Testis (tissue), 3 donors: ENCODE measurements around the gene ANKS1B. TPM values are rescaled to one million over a fixed set of nuclear protein-coding genes. Genes with fewer than 3 reads are reported as not detected.

Experiments used
- DNase-seq: peaks from one replicate; pipeline ENCODE4 v3.0.0-alpha.2; 2019
- H3K27ac ChIP-seq, 2 donors: fragments of 200-600 bp; sonication (generic); one replicate each; pipeline ENCODE4 v1.5.1; 2019
- H3K27me3 ChIP-seq: fragments of 200-600 bp; sonication (generic); one replicate; pipeline ENCODE4 v1.5.1; 2019
- H3K36me3 ChIP-seq: fragments of 200-600 bp; sonication (generic); one replicate; pipeline ENCODE4 v1.5.1; 2017; ENCODE audit warnings: low read depth; ENCODE audit errors: missing control alignments
- H3K4me1 ChIP-seq: fragments of 200-600 bp; sonication (generic); one replicate; pipeline ENCODE4 v1.5.1; 2019
- H3K4me3 ChIP-seq, 2 donors: fragments of 200-600 bp; sonication (generic); one replicate each; pipeline ENCODE4 v1.5.1; 2017 to 2019
- H3K9me3 ChIP-seq: fragments of 200-600 bp; sonication (generic); one replicate; pipeline ENCODE4 v1.5.1; 2017
- CTCF ChIP-seq, 3 experiments: fragments of 450-650 bp in 2 of 3; fragments of 200-600 bp in 1 of 3; sonication (generic) in 1 of 3; IDR thresholded peaks; one replicate each; pipeline ENCODE4 v1.5.1; 2016 to 2019; ENCODE audit warnings: antibody characterized with exemption in 3 of 3, mild to moderate bottlenecking in 2 of 3, moderate library complexity in 1 of 3
- POLR2A ChIP-seq: fragments of 450-650 bp; IDR thresholded peaks from one replicate; pipeline ENCODE4 v1.6.1; 2017; ENCODE audit warnings: antibody characterized with exemption, mild to moderate bottlenecking, moderate library complexity
- WGBS, 2 donors: methylation state at CpG; one replicate each; pipeline ENCODE4 v1.1.5; 2018; 5-methylcytosine and 5-hydroxymethylcytosine counted together
- intact Hi-C: fragments of 100-400 bp; cut with DNase I; formaldehyde crosslinking; loops from one replicate; pipeline ENCODE4 v1.15.1; 2023; ENCODE audit warnings: low total_unique reads
- polyA plus RNA-seq: library from polyadenylated mRNA; stranded (reverse); fragments of 350-450 nt; fragmentation: Illumina TruSeq; extraction: RNeasy Lipid Tissue Mini Kit (QIAGEN cat#74804); gene quantifications from one replicate; pipeline ENCODE4 v1.2.3, GENCODE V29; 2014; ENCODE audit warnings: low read depth, low replicate concordance; ENCODE audit not compliant: insufficient read depth
- total RNA-seq, 2 donors: library from RNA; depleted of rRNA; stranded (reverse); fragments of >200 nt; gene quantifications; one replicate each; pipeline ENCODE4 v1.2.3, GENCODE V29; 2016

ANKS1B gene
- total and polyA plus RNA-seq, 3 donors from 2014 or later, result 26.8 to 58.2 (median 30.9) TPM

GRCh38 chr12:99957866-99958466 lies 26.8 kb downstream of the ANKS1B start:
- Histone ChIP-seq H3K36me3 (no peaks in the 10 kb centered on the region), H3K4me3 (no peak overlapping the region), H3K27ac (no peak overlapping the region), H3K4me1 (no peaks in the 10 kb centered on the region), H3K27me3 (no peaks in the 10 kb centered on the region), H3K9me3 (no peaks in the 10 kb centered on the region)
- intact Hi-C loops, result no loop called here
- TF ChIP-seq CTCF (IDR thresholded peaks at IDR 0.05) (no peak), POLR2A (no peak)
- DNase-seq, result no peak
- WGBS, 2 donors, result 78 to 91% methylated on average over 4 of the region's 4 CpGs

- Histone ChIP-seq H3K27ac (no peak overlapping the region), H3K9me3 (no peaks in the 10 kb centered on the region), H3K36me3 (no peaks in the 10 kb centered on the region), H3K27me3 (no peaks in the 10 kb centered on the region), H3K4me1 (no peaks in the 10 kb centered on the region), H3K4me3 (no peak overlapping the region)
- DNase-seq, result no peak
- no peak for TF ChIP-seq CTCF (IDR thresholded peaks at IDR 0.05)
- TF ChIP-seq POLR2A, result no peak
- intact Hi-C loops, result no loop called here
- 71 to 72% methylated on average over 2 of the region's 2 CpGs for WGBS, 2 donors
These were observed 30.0 kb downstream of the ANKS1B start for GRCh38 chr12:99954724-99955123.

- intact Hi-C loops, result no loop called here
- 72 to 81% methylated on average over 3 of the region's 3 CpGs for WGBS, 2 donors
- TF ChIP-seq CTCF (IDR thresholded peaks at IDR 0.05) (no peak), POLR2A (no peak)
These were observed 36.4 kb downstream of the ANKS1B start for GRCh38 chr12:99948370-99948769.

GRCh38 chr12:99946131-99946530 lies 38.6 kb downstream of the ANKS1B start:
- Histone ChIP-seq H3K4me1 (no peaks in the 10 kb centered on the region), H3K36me3 (no peaks in the 10 kb centered on the region), H3K9me3 (no peaks in the 10 kb centered on the region), H3K27ac (no peak overlapping the region), H3K27me3 (no peaks in the 10 kb centered on the region), H3K4me3 (no peak overlapping the region)
- DNase-seq, result no peak
- WGBS, 2 donors, result 94 to 95% methylated on average over 1 of the region's 1 CpG
- TF ChIP-seq POLR2A, result no peak
- intact Hi-C loops, result no loop called here

More at GRCh38 chr12:99948370-99948769, 36.4 kb downstream of the ANKS1B start:
- no peaks in the 10 kb centered on the region for H3K9me3 ChIP-seq
- no peak overlapping the region for H3K4me3 ChIP-seq
- no peaks in the 10 kb centered on the region for H3K27me3 ChIP-seq
- H3K4me1 ChIP-seq, result no peaks in the 10 kb centered on the region
- no peak overlapping the region for H3K27ac ChIP-seq
- DNase-seq, result no peak
- no peaks in the 10 kb centered on the region for H3K36me3 ChIP-seq

GRCh38 chr12:99935608-99936007 lies 49.1 kb downstream of the ANKS1B start:
- TF ChIP-seq POLR2A, result no peak
- no peak for TF ChIP-seq CTCF (IDR thresholded peaks at IDR 0.05)
- Histone ChIP-seq H3K9me3 (no peaks in the 10 kb centered on the region), H3K27me3 (no peaks in the 10 kb centered on the region), H3K36me3 (peaks cover 3% of the 10 kb centered on the region), H3K4me3 (no peak overlapping the region), H3K27ac (no peak overlapping the region), H3K4me1 (no peaks in the 10 kb centered on the region)
- 87 to 95% methylated on average over 3 of the region's 3 CpGs for WGBS, 2 donors
- intact Hi-C loops, result no loop called here
- DNase-seq, result no peak
